Measurements from ENCODE around the gene HOTAIR. TPM values are rescaled to one million over a fixed set of nuclear protein-coding genes. Genes with fewer than 3 reads are reported as not detected.

HOTAIR gene
- total RNA-seq, 1 experiment from 2014 or later: 13.5 TPM

DNA sequence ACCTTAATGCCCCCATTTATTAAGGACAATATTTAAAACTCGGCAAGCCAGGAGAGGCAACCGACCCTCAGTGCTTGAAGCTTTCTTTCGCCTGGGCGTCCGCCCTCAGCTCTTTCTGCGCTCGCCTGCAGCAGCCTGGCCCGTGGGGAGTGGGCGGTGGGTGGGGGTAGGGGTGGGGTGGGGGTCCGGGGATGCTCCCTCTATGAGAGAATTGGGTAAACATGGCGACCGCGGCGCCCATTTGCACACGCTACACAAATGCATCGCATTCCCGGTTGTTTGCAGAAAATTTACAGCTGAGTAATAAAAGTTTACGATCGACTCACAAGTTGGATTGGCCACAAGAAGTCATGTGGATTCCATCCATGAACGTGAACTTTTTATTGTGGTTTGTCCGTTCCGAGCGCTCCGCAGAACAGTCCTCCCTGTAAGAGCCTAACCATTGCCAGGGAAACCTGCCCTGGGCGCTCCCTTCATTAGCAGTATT, 41.8 kb upstream of the HOTAIR start:
- H3K4me1 ChIP-seq (replicated peaks): peaks cover 56% of the 10 kb centered on the region

DNA sequence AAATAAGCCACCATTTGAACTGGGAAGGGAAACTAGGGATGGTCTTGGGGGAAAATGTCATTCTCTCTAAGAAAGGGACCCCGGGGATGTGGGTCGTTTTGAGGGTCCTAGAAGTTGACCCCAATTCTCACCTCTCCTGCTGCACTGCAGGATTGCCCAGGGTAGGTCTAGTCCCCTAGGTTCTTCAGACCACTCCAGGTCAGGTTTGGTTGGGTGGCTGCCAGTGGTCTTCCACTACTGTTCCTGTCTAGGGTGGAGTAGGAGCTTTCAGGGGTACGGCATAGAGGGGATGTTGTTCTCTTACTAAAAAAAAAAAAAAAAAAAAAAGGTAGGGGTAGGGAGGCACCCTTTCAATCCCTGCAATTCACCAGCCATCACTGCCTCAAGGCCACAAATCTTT, 41.3 kb upstream of the HOTAIR start:
- Histone ChIP-seq H3K4me1 (replicated peaks) (peaks cover 56% of the 10 kb centered on the region), H3K27ac (peak overlapping the region; percentile 68), H3K4me3 (peak overlapping the region; percentile 56)

More for the DNA sequence above, 41.8 kb upstream of the HOTAIR start:
- H3K4me3 ChIP-seq: peak overlapping the region; percentile 56
- peaks cover 3% of the 10 kb centered on the region for H3K36me3 ChIP-seq
- no peaks in the 10 kb centered on the region for H3K27me3 ChIP-seq (replicated peaks)
- H3K27ac ChIP-seq: peak overlapping the region; percentile 93
- peak; percentile 63 to 74 for DNase-seq (ENCODE audit: low read depth in 1 of 2, low spot score in 2 of 2)
- no peaks in the 10 kb centered on the region for H3K9me3 ChIP-seq (replicated peaks)

DNA sequence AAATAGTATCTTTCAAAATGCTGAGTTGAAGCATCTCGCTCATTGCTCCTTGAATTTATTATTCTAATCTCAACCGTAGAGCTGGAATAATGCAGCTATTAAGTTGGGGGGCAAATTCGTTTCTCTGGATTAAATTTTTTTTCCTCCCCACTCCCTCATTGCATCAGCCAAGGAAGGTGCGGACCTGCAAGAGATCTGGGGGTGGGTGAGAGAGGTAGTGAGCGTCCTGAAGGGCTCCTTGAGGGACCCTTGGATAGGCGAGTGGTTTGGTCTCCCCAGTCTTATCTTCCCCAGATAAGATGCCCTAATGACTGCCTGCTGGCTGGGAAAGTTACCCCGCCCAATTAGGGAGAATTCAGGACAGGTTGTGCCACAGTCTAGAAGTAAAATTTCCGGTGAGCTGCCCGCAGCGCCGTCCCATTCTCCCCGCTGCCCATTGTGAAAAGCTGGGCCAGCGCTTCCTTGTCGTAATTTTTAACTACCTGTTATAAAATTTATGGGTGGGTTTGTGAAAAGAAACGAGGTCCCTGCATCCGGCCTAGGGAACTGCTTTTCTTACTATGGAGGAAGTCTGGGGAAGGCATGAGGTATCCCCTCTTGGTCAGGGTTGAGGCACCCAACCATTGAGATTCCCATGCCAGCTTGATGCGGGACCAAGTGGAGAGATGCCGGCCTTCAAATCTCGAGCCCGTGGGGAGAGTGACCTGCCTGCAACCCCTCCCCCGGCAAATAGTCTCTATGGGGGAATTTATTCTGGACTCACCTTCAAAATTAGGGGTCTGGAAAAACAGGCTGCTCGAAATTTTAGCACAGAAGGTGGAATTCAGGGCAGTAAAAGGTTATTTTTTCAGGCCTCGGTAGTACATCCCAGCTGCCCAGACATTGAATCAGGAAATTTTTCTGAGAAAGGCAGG, 40.5 kb upstream of the HOTAIR start:
- Histone ChIP-seq H3K4me3 (no peak overlapping the region), H3K9me3 (replicated peaks) (no peaks in the 10 kb centered on the region), H3K27me3 (replicated peaks) (no peaks in the 10 kb centered on the region), H3K27ac (no peak overlapping the region), H3K36me3 (peaks cover 3% of the 10 kb centered on the region), H3K4me1 (replicated peaks) (peaks cover 56% of the 10 kb centered on the region)
- DNase-seq (ENCODE audit: low read depth in 1 of 2, low spot score in 2 of 2): no peak

More for the DNA sequence above, 41.3 kb upstream of the HOTAIR start:
- DNase-seq (ENCODE audit: low read depth in 1 of 2, low spot score in 2 of 2): no peak
- no peaks in the 10 kb centered on the region for H3K9me3 ChIP-seq (replicated peaks)
- no peaks in the 10 kb centered on the region for H3K27me3 ChIP-seq (replicated peaks)
- H3K36me3 ChIP-seq: peaks cover 3% of the 10 kb centered on the region

DNA sequence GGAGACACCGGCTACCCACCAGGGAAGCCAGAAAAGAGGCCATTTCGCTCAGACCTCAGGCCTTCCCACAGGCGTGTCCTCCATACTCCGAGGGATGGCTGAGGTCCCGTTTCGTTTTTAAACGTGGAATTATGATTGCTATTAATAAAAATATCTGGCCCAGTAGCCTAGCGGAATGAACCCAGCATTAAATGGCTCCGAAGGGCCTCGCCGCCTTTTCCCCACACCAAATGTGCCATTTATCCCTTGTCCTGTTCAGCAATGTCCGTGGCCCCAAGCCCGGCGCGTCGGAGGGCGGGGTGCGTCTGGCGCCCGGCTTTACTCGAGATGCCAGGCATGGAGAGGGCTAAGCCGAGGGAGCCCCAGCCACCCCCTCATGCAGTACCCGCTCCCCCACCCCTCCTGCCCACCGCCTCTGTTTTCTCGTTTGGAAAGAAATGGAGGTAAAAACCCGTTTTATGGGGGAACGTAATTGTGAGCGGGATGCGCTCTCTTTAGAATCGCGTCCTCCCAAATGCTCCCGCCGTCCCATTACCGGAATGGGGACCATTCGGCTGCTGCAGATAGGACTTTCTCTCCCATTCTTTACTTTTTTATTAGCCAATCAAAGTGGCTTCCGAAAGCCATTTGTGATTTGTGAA, 39.7 kb upstream of the HOTAIR start:
- no peak for DNase-seq (ENCODE audit: low read depth in 1 of 2, low spot score in 2 of 2)

DNA sequence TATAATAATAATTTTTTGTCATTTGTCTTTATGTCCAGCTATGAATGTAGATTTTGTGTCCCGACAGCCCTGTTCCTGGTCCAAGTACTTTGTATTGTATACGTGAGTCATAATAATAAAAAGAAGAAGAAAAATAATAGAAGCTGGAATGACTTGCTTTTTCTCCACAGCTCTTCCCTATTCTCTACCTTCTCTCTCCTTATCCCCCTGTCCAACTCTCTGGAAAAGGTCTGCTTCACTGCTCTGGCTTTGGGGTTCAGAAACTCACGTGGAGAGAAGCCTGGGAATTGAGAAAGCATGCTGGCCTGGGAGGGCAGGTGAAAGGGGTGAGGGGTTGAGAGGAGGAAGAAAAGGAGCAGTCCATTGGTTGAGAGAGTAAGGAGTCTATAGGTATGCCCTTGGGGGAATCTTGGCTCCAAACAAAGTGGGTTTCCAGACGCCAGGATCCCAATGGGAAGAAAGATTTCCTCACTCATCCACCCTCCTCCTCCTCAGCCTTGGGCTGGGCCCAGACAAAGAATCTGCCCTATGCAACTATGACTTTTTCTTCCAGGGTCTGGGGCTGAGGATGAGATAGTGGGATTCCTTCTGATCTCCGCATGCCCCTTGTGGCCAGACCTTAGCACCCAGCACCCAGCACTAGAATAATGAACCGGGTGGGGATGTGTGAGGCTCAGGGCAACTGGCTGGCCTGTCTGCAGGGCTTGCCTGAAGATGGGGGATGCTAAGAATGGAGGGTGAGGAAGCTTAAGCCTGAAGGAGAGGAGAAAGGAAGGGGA, 38.1 kb upstream of the HOTAIR start:
- Histone ChIP-seq H3K4me3 (no peak overlapping the region), H3K4me1 (replicated peaks) (peaks cover 61% of the 10 kb centered on the region), H3K27me3 (replicated peaks) (no peaks in the 10 kb centered on the region), H3K36me3 (no peaks in the 10 kb centered on the region), H3K27ac (peak overlapping the region; percentile 84), H3K9me3 (replicated peaks) (no peaks in the 10 kb centered on the region)
- peak in 1 of 2 experiments; percentile 50 for DNase-seq (ENCODE audit: low read depth in 1 of 2, low spot score in 2 of 2)

More for the DNA sequence above, 39.7 kb upstream of the HOTAIR start:
- H3K27ac ChIP-seq: peak overlapping the region; percentile 84
- H3K4me3 ChIP-seq: peak overlapping the region; percentile 20
- H3K9me3 ChIP-seq (replicated peaks): no peaks in the 10 kb centered on the region
- H3K27me3 ChIP-seq (replicated peaks): no peaks in the 10 kb centered on the region
- H3K36me3 ChIP-seq: peaks cover 3% of the 10 kb centered on the region; the same call in 1 of the 2 replicates
- peaks cover 60% of the 10 kb centered on the region for H3K4me1 ChIP-seq (replicated peaks)

DNA sequence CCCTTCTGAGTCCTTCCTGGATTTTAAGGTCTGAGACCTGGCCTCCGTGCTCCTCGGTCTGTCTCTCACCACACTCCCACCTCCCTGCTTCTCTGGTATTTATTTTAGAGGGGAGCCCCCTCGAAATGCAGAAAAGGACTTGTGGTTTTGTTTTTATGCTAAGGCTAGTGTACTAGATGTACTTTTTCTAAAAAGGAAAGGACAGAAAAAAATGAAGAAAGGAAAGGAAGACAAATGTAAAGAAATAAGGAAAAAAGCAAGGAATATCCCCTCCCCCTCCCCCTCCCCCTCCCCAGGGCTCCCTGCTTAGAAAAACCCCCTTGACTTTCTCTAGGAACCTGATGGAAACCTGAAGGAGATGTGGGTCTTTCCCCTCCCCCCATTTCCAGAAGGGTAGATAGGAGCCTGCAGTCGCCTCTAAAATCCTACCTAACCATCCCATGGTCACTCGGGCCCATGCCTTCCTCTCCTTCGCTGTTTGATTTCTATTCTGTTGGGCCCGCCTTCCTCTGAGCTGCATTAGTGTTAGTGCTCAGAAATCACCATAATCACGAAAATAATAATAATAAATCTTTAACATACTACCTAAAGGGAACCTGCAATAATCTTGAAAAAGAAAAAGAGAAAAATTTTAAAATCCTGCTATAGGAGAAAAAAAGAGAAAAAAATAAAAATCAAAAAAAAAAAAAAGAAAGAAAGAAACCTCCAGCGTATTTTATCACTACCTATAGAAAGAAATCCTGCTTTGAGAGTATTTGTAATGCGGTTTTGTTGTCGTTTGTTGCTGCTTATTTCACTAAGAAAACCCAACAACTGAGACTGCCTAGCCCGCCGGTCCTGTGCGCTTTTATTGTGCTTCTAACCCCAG, 37.1 kb upstream of the HOTAIR start:
- peak overlapping the region; percentile 84 for H3K27ac ChIP-seq
- H3K4me1 ChIP-seq (replicated peaks): peaks cover 68% of the 10 kb centered on the region
- DNase-seq (ENCODE audit: low read depth in 1 of 2, low spot score in 2 of 2): peak in 1 of 2 experiments; percentile 47
- peak overlapping the region; percentile 37 for H3K4me3 ChIP-seq
- H3K27me3 ChIP-seq (replicated peaks): no peaks in the 10 kb centered on the region
- H3K36me3 ChIP-seq: no peaks in the 10 kb centered on the region
- H3K9me3 ChIP-seq (replicated peaks): no peaks in the 10 kb centered on the region

DNA sequence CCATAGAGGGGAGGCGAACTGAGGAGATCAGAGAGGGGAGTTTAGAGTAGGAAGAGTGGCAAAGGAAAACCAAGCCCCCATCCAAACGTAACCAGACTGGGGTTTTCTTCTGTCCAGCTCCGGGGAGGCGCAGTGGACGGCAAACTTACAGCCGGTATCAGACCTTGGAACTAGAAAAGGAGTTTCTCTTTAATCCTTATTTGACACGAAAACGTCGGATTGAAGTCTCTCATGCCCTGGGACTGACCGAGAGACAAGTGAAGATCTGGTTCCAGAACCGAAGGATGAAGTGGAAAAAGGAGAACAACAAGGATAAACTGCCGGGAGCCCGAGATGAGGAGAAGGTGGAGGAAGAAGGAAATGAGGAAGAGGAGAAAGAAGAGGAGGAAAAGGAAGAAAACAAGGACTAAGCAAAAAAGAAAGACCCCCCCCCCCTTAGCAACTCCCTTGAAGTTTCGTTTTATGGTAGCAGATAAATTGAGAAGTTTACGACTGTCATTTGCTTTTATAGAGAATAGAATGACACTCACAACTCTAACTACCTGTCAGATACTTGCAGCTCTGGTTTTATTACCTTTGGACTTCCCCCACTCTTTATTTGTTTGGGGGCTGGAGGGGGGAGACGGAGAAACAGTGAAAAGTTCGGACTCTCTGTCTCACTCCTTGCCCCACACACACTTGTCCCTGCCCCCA, 36.4 kb upstream of the HOTAIR start:
- Histone ChIP-seq H3K36me3 (no peaks in the 10 kb centered on the region), H3K4me3 (peak overlapping the region; percentile 37), H3K4me1 (replicated peaks) (peaks cover 66% of the 10 kb centered on the region), H3K27ac (peak overlapping the region; percentile 54), H3K9me3 (replicated peaks) (no peaks in the 10 kb centered on the region), H3K27me3 (replicated peaks) (no peaks in the 10 kb centered on the region)
- peak in 1 of 2 experiments; percentile 38 for DNase-seq (ENCODE audit: low read depth in 1 of 2, low spot score in 2 of 2)

DNA sequence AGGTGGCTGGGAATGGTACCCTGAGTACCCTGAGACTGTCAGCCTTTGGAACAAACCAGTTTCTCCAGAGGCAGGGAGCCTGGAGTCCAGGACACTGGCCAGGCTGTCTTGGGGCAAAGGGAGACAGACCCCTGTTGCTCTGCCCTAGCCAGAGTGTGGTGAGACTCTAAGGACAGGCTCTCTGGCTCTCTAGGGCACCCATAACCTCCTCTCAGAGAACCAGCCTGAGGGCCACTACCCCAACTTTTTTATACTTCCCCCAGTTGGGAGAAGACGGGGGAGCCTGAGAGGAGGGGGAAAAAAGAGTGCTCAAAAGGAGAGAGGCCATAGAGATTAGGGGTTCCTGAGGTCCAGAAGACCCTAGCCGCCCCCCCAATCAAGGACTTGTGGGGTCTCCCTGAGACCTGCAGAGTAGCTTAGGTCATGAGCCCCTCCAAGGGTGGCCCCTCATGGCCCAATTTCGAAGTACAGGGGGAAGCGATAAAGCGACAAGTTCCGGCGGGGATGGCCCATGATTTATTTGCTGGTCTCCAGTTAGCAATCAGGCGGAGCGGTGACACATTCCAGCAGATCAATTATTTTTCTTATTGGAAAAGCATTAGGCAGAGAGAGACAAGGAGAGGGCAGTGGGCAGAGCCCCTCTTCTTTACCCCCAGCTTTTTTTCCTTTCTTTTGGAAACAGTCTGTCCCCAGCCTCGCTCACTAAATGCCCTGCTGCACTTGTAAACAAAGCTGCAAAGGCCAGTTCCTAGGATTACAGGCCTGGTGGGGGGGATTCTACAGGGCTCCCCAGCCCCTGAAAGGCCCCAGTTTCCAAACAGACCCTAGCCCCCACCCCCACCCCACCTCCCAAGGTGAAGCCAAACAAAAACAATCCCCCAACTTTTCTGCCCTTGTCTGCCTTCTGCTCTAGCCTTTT, 35.6 kb upstream of the HOTAIR start:
- Histone ChIP-seq H3K36me3 (no peaks in the 10 kb centered on the region), H3K9me3 (replicated peaks) (no peaks in the 10 kb centered on the region), H3K4me3 (peak overlapping the region; percentile 37), H3K4me1 (replicated peaks) (peaks cover 63% of the 10 kb centered on the region), H3K27ac (peak overlapping the region; percentile 54), H3K27me3 (replicated peaks) (no peaks in the 10 kb centered on the region)
- DNase-seq (ENCODE audit: low read depth in 1 of 2, low spot score in 2 of 2): peak in 1 of 2 experiments; percentile 38

DNA sequence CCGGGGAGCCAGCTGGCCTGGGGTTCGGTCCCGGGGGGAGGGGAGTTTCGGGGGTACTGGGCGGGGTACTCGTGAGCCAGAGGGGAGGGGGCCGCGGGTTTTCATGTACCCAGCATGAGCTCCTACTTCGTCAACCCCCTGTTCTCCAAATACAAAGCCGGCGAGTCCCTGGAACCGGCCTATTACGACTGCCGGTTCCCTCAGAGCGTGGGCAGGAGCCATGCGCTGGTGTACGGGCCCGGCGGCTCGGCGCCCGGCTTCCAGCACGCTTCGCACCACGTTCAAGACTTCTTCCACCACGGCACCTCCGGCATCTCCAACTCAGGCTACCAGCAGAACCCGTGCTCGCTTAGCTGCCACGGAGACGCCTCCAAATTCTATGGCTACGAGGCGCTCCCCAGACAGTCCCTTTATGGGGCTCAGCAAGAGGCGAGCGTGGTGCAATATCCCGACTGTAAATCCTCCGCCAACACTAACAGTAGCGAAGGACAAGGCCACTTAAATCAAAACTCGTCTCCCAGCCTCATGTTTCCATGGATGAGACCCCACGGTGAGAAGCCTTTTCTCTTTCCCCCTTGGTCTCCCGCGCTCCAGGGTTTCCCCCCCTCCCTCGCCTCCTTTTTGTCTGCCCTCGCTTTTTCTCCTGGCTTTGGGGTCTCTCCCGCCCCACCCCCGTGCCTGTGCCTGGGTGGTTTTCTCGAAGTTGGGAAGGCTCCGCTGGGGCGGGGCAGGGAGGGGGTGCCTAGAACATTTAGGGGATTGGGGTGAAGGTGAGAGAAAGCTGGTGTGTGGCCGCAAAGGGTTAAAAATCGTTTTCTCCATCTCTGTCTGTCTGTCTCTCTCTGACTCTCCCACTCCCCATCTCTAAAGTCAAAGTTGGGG, 34.7 kb upstream of the HOTAIR start:
- peak overlapping the region; percentile 37 for H3K4me3 ChIP-seq
- peak in 1 of 2 experiments; percentile 24 for DNase-seq (ENCODE audit: low read depth in 1 of 2, low spot score in 2 of 2)
- no peak overlapping the region; the same call in 1 of the 2 replicates for H3K27ac ChIP-seq
- peaks cover 63% of the 10 kb centered on the region for H3K4me1 ChIP-seq (replicated peaks)
- H3K9me3 ChIP-seq (replicated peaks): no peaks in the 10 kb centered on the region
- H3K27me3 ChIP-seq (replicated peaks): no peaks in the 10 kb centered on the region
- no peaks in the 10 kb centered on the region for H3K36me3 ChIP-seq

DNA sequence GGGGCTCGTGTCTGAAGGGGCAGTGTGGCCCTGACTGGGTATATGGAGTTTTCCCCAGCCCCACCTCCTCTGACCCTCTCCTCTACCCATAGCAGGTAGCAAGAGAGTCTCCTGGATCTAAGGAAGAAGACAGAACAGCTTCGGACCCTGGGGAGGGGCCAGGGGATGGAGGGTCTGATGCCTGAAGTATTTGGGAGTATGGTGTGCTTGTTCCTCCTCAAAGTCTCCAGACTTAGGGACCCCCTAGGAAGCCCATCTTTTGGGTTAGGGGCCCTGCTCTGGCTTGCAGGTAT, 33.5 kb upstream of the HOTAIR start:
- H3K9me3 ChIP-seq (replicated peaks): no peaks in the 10 kb centered on the region
- no peaks in the 10 kb centered on the region for H3K36me3 ChIP-seq
- peaks cover 62% of the 10 kb centered on the region for H3K4me1 ChIP-seq (replicated peaks)
- no peak overlapping the region for H3K27ac ChIP-seq
- H3K4me3 ChIP-seq: no peak overlapping the region
- H3K27me3 ChIP-seq (replicated peaks): no peaks in the 10 kb centered on the region
- DNase-seq (ENCODE audit: low read depth in 1 of 2, low spot score in 2 of 2): no peak

Measured in SJSA1 (cell line).